Posterior cingulate gyrus (tissue), 11 donors: ENCODE results near the gene CD1E.
"Not testable (repeated sequence)": the region's sequence is repeated elsewhere in the genome, so short reads cannot be mapped to it uniquely, and the experiment has no call there.

ENCODE experiments used
- DNase-seq, 10 donors: peaks; one replicate each; pipeline versions ENCODE4 v3.0.0 to v3.0.0-alpha.2; 2020 to 2021; ENCODE audit warnings: mixed read lengths in 3 of 10
- intact Hi-C: fragments of 100-400 bp; cut with DNase I; formaldehyde crosslinking; loops from one replicate; pipeline ENCODE4 v1.15.1; 2023

CD1E gene

DNA sequence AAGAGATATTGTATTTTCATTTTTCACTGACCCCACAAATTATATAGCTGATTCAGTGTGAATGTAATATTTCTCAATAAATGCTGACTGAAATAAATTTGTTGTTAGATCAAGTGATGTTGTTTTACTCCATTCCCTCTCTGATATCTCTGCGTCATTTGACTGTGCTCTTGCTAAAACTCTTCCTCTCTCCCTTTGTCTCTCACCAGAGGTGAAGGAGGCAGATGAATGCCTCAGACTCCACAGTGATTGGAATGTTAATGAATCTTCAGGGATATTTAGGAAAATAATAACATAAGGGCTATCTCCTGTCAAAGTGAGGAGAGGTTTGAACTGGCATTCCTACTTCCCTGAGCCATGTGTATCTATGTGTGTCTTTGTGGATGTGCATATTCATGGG is 3.7 kb downstream of the CD1E start:
- DNase-seq: no peak
- intact Hi-C loops: no loop called here

DNA sequence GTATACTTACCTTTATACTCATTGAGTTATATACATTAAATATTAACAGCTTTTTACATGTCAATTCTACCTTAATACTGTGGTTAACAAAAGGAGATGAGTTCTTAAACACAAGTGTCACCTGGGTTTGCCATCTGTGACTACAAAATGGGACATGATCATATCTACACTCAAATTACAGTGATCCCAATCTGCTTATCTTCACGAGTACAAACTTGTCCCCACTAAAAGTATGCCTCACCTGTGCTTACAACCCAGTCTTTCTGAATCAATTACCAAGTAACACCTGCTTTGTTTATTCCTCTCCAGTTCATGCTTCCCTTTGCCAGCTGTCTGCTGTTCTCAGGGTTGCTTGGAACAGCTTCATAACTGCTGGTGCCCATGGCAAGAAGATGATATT is 8.8 kb downstream of the CD1E start:
- DNase-seq: no peak
- intact Hi-C loops: no loop called here

DNA sequence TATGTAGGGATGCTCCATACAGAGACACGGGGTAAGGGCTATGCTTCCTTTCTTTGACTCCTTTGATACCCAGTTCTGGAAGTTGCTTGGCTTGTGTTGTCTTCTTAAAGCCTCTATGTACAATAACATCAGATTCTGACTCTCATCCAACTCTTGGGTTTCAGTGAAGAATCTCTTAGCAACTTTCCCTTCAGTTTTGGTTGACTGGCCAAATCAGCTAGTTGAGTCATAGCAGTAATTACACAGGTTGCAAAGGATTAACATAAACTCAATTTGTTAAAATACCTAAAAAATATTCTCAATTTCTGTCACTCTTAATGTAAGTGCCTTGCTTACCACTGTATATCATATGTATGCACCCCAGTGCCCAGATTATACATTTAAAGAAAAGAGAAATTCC is 9.2 kb downstream of the CD1E start:
- no peak for DNase-seq

DNA sequence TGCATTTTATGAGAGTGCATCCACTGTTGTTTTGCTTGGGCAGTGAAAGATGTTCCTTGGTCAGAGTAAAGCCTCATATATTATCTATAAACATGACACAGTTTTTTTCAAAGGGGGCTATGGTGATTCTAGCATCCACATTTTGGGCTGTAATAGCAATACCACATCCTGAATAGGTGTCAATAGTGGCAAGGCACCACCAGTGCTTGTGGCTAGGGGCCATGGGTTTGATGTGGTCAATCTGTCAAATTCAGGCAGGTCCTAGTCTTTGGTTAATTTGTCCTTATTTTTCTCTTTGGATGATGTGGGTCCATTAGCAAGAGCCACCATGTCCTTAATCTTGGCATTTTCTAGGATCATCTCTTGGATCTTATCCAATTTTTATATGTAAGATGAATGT is 13.1 kb downstream of the CD1E start:
- intact Hi-C loops: no loop called here
- no peak for DNase-seq

More for the DNA sequence above, 9.2 kb downstream of the CD1E start:
- intact Hi-C loops: no loop called here

DNA sequence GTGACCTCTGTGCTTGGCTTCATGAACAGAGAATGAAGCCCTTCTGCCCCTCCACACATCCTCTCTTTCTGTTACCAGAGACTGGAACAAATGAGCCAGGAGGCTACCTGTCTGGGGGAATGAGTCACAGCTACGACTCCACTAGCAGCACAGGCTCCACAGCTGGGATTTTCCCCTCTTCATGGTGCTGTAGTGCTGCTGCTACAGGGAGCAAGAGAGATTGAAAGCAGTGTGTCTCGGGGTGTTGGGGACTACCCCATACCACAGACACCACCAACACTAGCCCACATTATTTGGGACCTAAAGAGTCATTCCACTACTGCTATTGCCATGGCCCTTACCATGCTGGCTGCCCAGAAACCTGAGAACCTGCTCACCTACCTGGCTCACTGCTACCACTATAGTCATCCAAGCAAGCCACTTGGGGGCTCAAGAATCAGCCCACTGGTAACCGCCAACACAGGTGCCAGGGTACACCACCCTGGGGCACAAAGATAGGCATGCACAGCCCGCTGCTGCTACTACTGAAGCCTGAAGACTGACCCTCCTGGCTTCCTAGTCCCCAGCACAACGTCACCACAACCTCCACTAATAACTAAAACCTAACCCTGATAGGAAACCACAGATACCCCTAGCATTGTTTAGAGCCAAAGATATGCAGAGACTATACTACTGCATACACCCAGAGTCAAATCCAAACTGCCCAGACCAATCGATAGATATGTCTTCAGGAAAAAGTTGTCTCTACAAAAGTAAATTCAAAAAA is 17.7 kb downstream of the CD1E start:
- no peak for DNase-seq
- intact Hi-C loops: no loop called here

DNA sequence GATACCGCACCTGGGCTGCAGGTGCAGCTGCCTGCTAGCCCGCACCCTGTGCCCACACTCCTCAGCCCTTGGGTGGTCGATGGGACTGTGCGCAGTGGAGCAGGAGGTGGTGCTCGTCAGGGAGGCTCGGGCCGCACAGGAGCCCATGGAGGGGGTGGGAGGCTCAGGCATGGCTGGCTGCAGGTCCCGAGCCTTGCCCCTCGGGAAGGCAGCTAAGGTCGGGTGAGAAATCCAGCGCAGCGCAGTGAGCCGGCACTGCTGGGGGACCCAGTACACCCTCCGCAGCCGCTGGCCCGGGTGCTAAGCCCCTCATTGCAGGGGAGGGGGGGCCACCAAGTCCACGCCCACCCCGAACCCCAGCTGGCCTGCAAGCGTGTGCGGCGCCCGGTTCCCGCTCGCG is 20.4 kb downstream of the CD1E start:
- intact Hi-C loops: not testable (repeated sequence)
- peak in 2 of 10 donors; percentile 46 to 66 for DNase-seq

DNA sequence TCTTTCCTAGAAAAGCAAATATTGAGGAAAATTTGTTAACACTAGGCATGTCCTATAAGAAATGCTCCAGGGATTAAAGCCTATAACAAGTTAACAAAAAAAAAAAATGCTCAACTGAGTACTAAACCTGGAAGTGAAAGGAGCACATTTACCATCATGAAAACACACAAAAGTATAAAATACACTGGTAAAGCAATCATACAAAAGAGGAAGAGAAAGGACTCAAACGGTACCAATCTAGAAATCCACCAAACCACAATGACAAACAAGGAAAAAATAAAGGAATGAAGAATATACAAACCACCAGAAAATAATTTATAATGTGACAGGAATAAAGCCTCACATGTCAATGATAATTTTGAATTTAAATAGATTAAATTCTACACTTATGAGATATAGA is 21.2 kb downstream of the CD1E start:
- DNase-seq: no peak
- intact Hi-C loops: no loop called here

DNA sequence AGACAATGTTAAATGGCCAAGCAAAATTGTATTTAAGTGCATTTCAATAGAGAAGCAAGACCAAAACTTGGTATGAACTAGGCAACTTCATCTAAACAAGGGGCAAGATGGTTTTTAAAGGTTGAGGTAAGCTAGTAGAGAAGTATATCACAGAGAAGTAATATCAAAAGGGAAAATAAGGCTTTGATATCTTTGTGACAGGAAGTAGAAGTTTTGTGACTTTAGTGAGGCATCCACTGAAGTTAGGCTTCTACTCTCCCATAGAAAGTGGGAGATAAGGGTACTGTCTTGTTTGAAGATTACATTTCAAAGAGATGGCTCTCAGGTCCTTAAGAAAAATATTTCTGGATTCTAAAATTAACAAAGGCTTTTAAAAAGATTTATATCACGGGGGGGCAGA is 36.6 kb downstream of the CD1E start:
- intact Hi-C loops: no loop called here
- no peak for DNase-seq

DNA sequence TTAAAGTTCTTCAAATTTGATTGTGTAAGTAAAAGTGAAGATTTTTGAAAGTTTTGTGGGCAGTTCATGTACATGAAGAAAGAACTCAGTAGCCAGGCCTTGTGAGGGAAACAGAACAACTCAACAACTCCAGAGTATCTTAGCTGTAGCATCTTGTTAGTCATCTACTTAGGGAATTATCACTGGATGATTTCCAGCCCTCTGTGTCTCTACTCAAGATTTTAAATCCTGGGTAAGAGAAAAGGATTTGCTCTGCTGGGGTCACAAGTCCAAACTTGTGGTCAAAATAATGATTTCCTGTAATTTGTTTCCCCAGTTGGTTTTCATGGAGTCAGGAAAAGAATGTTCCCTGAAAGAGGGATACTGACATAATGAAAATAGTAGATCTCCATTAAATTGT is 37.4 kb downstream of the CD1E start:
- no peak for DNase-seq
- intact Hi-C loops: no loop called here

DNA sequence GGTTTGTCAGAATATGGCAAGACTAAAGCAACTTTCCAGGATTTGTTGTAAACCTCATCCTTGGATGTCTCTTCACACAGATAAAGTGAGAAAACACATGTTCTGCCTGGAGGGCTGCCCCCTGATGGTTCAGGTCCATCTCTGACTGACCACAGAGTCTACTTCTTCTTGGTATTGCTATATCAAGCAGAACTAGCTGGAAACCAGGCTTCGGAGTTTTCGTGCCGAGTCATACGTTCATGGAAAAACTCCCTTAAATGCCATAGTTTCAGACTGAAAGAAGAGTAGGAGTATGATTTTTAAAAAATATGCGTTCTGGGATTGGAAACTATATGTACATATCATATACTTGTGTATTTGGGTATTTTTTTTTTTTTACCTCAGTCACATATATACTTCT is 39.8 kb downstream of the CD1E start:
- intact Hi-C loops: no loop called here
- no peak for DNase-seq

DNA sequence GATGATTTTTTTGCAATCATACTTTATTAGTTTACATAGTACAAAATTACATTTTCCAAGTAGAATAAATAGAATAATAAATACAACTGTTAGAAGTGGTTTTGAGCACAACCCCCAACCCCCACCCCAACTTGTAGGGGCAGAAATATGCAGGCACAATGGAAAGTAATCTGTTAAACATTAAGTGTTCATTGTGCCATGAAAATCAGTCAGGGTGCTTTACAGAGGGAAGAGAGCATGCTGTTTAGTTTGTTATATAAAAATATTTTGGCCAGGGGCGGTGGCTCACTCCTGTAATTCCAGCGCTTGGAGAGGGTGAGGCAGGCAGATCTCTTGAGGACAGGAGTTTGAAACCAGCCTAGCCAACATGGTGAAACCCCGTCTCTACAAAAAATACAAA is 43.0 kb downstream of the CD1E start:
- intact Hi-C loops: no loop called here
- DNase-seq: no peak

DNA sequence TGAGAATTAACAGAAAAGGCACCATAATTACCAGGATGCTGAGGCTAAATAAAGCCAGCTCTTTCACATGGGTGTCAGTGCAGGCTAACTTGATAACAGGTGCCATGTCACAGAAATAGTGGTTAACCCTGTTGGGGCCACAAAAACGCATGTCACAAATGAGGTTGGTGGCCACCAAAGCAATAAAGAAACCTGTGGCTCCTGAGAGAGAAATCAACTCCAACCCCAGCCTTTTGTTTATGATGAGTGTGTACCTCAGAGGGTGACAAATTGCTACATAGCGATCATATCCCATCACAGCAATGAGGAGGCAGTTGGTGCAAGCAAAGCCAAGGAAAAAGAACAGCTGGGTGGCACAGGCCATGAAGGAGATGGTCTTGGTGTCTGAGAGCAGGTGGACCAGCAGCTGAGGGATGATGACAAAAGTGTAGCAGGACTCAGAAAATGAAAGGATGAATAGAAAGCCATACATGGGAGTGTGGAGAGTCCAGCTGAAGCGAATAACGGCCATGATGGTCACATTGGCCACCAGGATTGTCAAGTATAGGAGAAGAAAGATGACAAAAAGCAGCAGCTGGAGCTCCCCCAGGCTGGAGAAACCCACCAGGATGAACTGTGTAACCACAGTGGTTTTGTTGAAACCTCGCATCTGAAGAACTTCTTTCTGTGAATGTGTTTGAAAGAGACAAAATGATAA is 45.3 kb downstream of the CD1E start, which contains the start of gene OR10T2:
TSS of gene OR10T2 (minus strand) at position 649 of the 697 bp plus-strand sequence. CDS start at position 649, 0 bp downstream.
- intact Hi-C loops: no loop called here
- DNase-seq: no peak

DNA sequence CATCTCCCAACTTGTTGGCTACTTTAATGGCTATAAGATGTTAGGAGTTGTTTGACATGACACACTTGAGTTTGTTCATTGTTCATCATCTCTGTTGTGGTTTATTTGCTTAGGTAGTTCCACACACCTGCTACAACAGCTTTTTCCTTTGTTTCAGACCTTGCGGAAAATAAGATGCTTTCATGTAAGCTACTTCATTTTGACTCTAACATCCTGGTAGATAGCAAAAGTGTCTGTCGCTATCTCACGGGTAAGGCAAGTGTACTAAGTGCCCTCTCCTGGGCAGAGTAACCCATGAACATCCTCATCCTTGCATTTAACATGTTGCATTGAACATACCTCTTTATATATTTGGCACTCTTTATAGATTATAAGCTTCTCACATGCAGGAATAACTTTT is 47.2 kb downstream of the CD1E start:
- no peak for DNase-seq
- intact Hi-C loops: no loop called here

DNA sequence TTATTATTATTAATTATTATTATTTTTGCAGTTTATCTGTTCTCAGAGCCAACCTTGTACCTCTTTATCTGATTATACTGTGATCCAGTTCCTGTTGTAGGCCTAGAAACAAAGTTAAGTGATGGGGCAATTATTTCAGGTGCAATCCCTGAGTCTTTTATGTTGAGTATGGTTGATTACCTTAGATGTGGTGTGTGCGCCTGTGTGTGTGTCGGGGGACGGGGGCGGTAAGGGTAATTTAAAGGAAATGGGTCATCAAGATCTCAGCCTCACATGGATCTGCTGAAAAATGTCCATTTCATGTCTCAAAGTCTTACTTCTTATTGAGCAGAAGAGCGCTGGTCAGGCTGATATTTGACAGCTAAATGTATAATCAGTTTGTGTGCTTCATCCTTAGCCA is 53.4 kb downstream of the CD1E start:
- intact Hi-C loops: no loop called here
- no peak for DNase-seq
